ENCODE data around the gene KRT13.

The KRT13 gene

GRCh38 chr17:41527063-41528023, 21.9 kb upstream of the KRT13 start:
- no peaks in the 10 kb centered on the region for H3K27me3 ChIP-seq (ENCODE audit: control insufficient read depth, insufficient read depth, low read length)
- H3K4me2 ChIP-seq (ENCODE audit: low read length) = peak overlapping the region; percentile 93
- peak overlapping the region; percentile 88 for H3K9ac ChIP-seq
- H3K36me3 ChIP-seq (ENCODE audit: control insufficient read depth, insufficient read depth, low read length) = no peaks in the 10 kb centered on the region
- TF ChIP-seq CTCF (IDR thresholded peaks at IDR 0.05) = no peak
- H3K4me3 ChIP-seq (ENCODE audit: low read depth, low read length) = peak overlapping the region; percentile 70
- peak overlapping the region; percentile 74 for H2AFZ ChIP-seq
- H3K79me2 ChIP-seq = no peaks in the 10 kb centered on the region
- H3K4me1 ChIP-seq = peaks cover 21% of the 10 kb centered on the region
- H3K27ac ChIP-seq = peak overlapping the region; percentile 85
- H3K9me3 ChIP-seq (ENCODE audit: control insufficient read depth, low read length) = no peaks in the 10 kb centered on the region

GRCh38 chr17:41524261-41524660, 18.8 kb upstream of the KRT13 start:
- no peak overlapping the region for H3K27ac ChIP-seq

GRCh38 chr17:41523787-41524186, 18.4 kb upstream of the KRT13 start:
- H3K36me3 ChIP-seq (ENCODE audit: control insufficient read depth, insufficient read depth, low read length) = no peaks in the 10 kb centered on the region
- H2AFZ ChIP-seq = no peak overlapping the region
- no peak for TF ChIP-seq CTCF (IDR thresholded peaks at IDR 0.05)
- no peak overlapping the region for H3K27ac ChIP-seq
- H3K9ac ChIP-seq = no peak overlapping the region
- H3K4me3 ChIP-seq (ENCODE audit: low read depth, low read length) = no peak overlapping the region
- no peaks in the 10 kb centered on the region for H3K27me3 ChIP-seq (ENCODE audit: control insufficient read depth, insufficient read depth, low read length)
- H3K4me2 ChIP-seq (ENCODE audit: low read length) = no peak overlapping the region
- H3K4me1 ChIP-seq = peaks cover 7% of the 10 kb centered on the region
- H3K9me3 ChIP-seq (ENCODE audit: control insufficient read depth, low read length) = no peaks in the 10 kb centered on the region
- no peaks in the 10 kb centered on the region for H3K79me2 ChIP-seq

More at GRCh38 chr17:41524261-41524660, 18.8 kb upstream of the KRT13 start:
- Histone ChIP-seq H3K4me3 (ENCODE audit: low read depth, low read length) (no peak overlapping the region), H3K9ac (no peak overlapping the region), H3K4me2 (ENCODE audit: low read length) (no peak overlapping the region), H3K4me1 (peaks cover 10% of the 10 kb centered on the region), H3K79me2 (no peaks in the 10 kb centered on the region), H3K36me3 (ENCODE audit: control insufficient read depth, insufficient read depth, low read length) (no peaks in the 10 kb centered on the region), H3K27me3 (ENCODE audit: control insufficient read depth, insufficient read depth, low read length) (no peaks in the 10 kb centered on the region), H2AFZ (no peak overlapping the region), H3K9me3 (ENCODE audit: control insufficient read depth, low read length) (no peaks in the 10 kb centered on the region)
- TF ChIP-seq CTCF (IDR thresholded peaks at IDR 0.05) = no peak

- Histone ChIP-seq H3K9ac (no peak overlapping the region), H3K4me3 (ENCODE audit: low read depth, low read length) (no peak overlapping the region)
Measured at GRCh38 chr17:41523225-41523593, 17.8 kb upstream of the KRT13 start.

More at GRCh38 chr17:41523225-41523593, 17.8 kb upstream of the KRT13 start:
- Histone ChIP-seq H2AFZ (no peak overlapping the region), H3K27me3 (ENCODE audit: control insufficient read depth, insufficient read depth, low read length) (no peaks in the 10 kb centered on the region), H3K4me1 (peaks cover 5% of the 10 kb centered on the region), H3K36me3 (ENCODE audit: control insufficient read depth, insufficient read depth, low read length) (no peaks in the 10 kb centered on the region), H3K27ac (no peak overlapping the region), H3K4me2 (ENCODE audit: low read length) (no peak overlapping the region), H3K9me3 (ENCODE audit: control insufficient read depth, low read length) (no peaks in the 10 kb centered on the region), H3K79me2 (no peaks in the 10 kb centered on the region)
- no peak for TF ChIP-seq CTCF (IDR thresholded peaks at IDR 0.05)
